ENCODE data around the gene PLA2G2D.
"Not testable (repeated sequence)": the region's sequence is repeated elsewhere in the genome, so short reads cannot be mapped to it uniquely, and the experiment has no call there.

Gene PLA2G2D

GRCh38 chr1:20142001-20142710, 22.8 kb upstream of the PLA2G2D start:
- DNase-seq: no peak

GRCh38 chr1:20141466-20141865, 22.1 kb upstream of the PLA2G2D start:
- no peak for DNase-seq

GRCh38 chr1:20141001-20141400, 21.7 kb upstream of the PLA2G2D start:
- no peak for DNase-seq

- no peak for DNase-seq
Measured at GRCh38 chr1:20139776-20140612, 20.7 kb upstream of the PLA2G2D start.

GRCh38 chr1:20138961-20139550, 19.7 kb upstream of the PLA2G2D start, which contains the start of gene PLA2G2F:
PLA2G2F (plus strand) TSS chr1:20139323; CDS start chr1:20139428, 105 bp downstream.
- DNase-seq: no peak

GRCh38 chr1:20138346-20138745, 19.0 kb upstream of the PLA2G2D start:
- no peak for DNase-seq

GRCh38 chr1:20137604-20138003, 18.3 kb upstream of the PLA2G2D start:
- DNase-seq: no peak

- no peak for DNase-seq
Measured at GRCh38 chr1:20137055-20137454, 17.7 kb upstream of the PLA2G2D start.

- no peak for DNase-seq
Measured at GRCh38 chr1:20136249-20136648, 16.9 kb upstream of the PLA2G2D start.

GRCh38 chr1:20134995-20135394, 15.7 kb upstream of the PLA2G2D start:
- DNase-seq: no peak

GRCh38 chr1:20130518-20130917, 11.2 kb upstream of the PLA2G2D start:
- not testable (repeated sequence) for DNase-seq

- no peak for DNase-seq
Measured at GRCh38 chr1:20126806-20127440, 7.6 kb upstream of the PLA2G2D start.

GRCh38 chr1:20126041-20126805, 6.9 kb upstream of the PLA2G2D start:
- DNase-seq: no peak

GRCh38 chr1:20125100-20125499, 5.8 kb upstream of the PLA2G2D start:
- no peak for DNase-seq

- DNase-seq: no peak
Measured at GRCh38 chr1:20124456-20125057, 5.2 kb upstream of the PLA2G2D start.

- no peak for DNase-seq
Measured at GRCh38 chr1:20123722-20124455, 4.6 kb upstream of the PLA2G2D start.

- DNase-seq: no peak
Measured at GRCh38 chr1:20120796-20121195, 1.5 kb upstream of the PLA2G2D start.

- no peak for DNase-seq
Measured at GRCh38 chr1:20117236-20117635, 2.1 kb downstream of the PLA2G2D start.

GRCh38 chr1:20115916-20116315, 3.4 kb downstream of the PLA2G2D start:
- no peak for DNase-seq

GRCh38 chr1:20115479-20115878, 3.9 kb downstream of the PLA2G2D start:
- no peak for DNase-seq

GRCh38 chr1:20114021-20114648, 5.2 kb downstream of the PLA2G2D start:
- no peak for DNase-seq
